Testis (tissue), 2 donors: ENCODE measurements around the gene IRF2BPL.

Experiments used
- CTCF ChIP-seq, 3 experiments: fragments of 450-650 bp in 2 of 3; fragments of 200-600 bp in 1 of 3; sonication (generic) in 1 of 3; IDR thresholded peaks; one replicate each; pipeline ENCODE4 v1.5.1; 2016 to 2019; ENCODE audit warnings: antibody characterized with exemption in 3 of 3, mild to moderate bottlenecking in 2 of 3, moderate library complexity in 1 of 3
- POLR2A ChIP-seq: fragments of 450-650 bp; IDR thresholded peaks from one replicate; pipeline ENCODE4 v1.6.1; 2017; ENCODE audit warnings: antibody characterized with exemption, mild to moderate bottlenecking, moderate library complexity

- TF ChIP-seq POLR2A (no peak), CTCF (IDR thresholded peaks at IDR 0.05) (no peak)
These were observed 6.2 kb downstream of the IRF2BPL start for GRCh38 chr14:77022236-77022852.
